ENCODE results near the gene EXOC3L1.

Gene EXOC3L1

DNA sequence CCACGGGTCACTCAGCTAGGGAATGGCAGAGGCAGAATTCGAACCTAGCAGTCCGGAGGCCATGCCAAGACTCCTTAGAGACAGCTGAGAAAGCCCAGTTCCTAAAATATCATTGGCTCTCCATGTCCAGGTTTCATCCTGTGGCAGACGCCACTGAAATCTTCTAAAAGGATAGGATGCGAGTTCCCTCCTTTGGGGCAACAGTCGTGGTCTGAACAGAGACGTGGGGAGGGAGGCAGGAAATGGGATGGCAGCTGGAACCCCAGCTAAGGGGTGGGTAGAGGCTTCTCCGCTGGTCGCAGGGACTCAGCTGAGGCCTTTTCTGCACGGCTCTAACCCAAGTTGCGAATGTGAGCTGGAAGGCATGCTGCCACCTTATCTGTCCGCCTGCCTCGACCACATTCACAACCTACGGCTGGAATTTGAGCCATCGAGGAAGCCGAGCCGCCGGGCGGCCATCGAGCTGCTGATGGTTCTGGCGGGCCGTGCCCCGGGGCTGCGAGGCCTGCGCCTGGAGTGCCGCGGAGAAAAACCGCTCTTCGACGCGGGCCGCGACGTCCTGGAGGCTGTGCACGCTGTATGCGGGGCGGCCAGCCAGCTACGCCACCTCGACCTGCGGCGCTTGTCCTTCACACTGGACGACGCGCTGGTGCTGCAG, 27.3 kb downstream of the EXOC3L1 start:
- no peak for DNase-seq (ENCODE audit: low read depth)

DNA sequence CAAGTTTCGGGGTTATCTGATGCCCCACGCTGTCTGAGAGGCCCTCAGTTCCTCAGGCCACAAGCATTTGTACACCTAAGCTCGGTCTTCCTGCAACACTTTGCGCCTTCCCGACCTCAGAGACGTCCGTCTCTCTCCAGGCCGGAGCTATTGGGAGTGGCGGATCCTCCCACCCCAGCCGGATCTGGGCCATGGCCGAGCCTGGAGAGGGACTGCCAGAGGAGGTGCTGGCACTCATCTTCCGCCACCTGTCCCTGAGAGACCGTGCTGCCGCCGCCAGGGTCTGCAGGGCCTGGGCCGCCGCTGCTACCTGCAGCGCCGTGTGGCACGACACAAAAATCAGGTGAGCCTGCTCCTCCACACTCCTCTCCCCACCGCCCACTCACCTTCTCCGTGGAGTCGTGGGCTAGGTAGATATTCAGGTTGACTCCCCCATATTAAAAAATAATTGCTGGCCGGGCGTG, 28.3 kb downstream of the EXOC3L1 start:
- DNase-seq (ENCODE audit: low read depth), result no peak

DNA sequence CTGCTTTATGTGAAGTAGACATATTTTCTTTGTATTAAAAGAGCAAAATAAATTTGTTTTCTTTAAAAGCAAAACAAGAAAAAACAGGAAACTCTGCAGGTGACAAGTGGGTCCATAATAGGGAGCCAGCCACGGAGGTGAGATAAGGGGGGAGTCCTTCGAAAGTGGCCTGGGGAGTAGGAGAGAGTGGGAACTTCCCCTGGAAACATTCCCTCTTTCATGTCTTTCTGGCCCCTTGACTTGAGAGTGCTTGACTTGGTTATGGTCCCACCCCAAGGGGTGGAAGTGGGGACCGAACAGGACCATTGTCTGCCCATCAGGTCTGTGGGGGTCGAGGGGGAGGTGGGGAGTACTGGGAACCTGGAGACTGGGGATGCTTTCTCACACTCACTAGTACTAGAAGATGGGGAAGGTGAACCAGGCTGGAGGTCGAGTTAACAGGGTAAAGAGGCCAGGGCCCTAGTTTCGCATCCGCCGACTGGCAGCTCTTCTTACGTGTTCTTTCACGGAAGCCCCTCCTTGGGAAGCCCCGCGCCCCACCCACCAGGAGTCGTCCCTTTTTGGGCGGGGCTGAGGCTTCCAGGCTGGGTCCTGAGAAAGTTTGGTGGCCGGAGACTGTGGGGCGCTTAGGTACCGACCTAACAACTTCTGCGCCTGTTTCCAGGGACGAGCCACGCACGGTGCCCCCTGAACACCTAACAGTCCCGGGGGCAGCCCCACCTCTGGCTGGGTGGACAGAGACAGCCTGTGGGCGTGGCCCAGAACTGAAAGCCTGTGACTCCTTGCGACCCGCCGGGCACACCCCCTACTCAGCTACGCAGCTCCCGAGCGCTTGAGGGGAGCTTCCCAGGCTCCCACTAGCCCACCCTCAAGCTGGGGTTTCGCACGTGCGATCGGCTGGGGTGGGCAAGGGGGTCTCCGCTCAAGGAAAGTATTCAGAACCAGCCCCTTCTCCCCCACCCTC, 31.0 kb downstream of the EXOC3L1 start:
- peak; percentile 67 for DNase-seq (ENCODE audit: low read depth)

DNA sequence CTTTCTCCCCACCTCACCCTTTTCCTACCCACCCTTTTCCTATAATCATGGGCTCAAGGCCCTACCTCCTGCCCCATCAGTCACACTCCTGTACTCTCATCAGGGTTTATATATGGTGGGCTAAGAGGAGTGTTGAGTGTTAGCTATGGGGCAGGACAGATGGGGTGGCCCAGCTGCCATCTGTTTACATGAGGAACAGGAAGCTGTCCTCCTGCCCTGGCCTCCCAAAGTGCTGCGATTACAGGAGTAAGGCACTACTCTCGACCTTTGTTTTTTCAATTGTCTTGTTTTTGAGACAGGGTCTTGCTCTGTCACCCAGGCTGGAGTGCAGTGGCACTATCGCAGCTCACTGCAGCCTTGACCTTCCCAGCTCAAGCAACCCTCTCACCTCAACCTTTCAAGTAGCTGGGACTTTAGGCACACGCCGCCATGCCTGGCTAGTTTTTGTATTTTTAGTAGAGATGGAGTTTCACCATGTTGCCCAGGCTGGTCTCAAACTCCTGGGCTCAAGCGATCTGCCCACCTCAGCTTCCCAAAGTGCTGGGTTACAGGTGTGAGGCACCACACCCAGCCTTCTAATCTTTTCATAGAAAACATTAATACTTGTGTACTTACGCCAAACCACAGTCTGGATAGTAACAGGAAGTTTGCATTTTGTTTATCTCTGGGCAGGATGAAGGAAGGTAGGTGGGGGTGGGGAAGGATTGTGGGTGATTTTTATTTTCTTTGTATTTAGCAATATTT, 31.9 kb downstream of the EXOC3L1 start:
- DNase-seq (ENCODE audit: low read depth), result no peak

DNA sequence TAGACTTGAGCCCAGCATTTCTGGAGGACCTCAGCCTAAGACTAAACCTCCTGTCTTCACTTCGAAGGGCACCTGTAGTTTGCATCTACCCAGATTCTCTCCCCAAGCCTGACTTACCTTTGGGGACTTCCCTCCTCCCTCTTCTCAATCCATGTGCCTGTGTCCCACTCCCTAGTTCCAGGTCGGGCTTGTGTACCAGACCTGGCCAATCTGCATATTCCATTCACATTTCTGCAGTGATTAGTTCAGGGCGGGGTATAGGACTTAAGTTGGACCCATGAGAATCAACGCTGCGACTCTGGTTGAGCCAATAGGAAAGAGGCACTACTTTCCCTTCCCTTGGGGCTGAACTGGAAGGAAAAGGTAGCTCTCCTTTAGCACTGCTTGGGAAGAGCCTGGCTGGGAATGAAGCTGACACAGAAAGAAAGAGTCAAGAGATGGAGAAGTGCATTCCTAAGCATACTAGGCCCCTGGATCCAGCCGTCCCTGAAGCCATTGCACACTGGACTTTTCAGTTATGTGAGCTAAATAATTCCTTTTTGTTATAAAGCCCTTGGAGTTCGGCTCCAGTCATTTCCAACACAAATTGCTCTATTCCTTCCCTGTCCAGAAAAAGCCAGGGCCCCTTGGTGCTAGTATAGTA, 32.7 kb downstream of the EXOC3L1 start:
- no peak for DNase-seq (ENCODE audit: low read depth)

DNA sequence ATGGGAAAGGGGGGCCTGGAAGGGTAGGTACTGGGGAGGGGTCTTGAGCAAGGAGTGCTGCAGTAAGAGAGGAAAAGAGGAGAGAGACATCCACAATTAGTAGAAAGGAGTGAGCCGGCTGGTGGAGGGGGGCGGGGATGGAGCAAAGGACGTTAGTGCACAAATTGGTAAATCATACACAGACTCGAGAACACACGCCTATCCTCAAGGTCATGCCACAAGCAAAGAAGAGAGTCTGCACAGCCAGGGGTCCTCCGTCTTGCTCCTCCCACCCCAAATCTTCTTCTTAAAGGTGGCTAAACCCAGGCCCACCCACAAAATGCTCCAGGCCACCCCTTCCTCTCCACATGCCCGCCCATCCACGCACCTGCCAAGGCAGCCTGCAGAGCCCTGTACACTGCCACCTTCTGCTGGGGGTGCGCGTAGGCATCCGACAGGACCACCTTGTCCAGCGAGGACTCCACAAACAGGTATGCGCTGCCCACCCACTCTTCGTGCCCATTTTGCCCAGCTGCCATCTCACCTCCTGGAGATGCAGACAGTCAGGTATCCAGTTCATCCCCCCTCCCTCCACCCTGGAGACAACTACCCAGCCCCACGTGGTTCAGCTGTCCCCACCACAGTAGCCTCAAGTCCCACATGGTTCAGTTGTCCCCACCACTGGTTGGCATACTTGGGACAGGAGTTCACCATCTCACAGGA, 33.6 kb downstream of the EXOC3L1 start:
- DNase-seq (ENCODE audit: low read depth), result no peak

DNA sequence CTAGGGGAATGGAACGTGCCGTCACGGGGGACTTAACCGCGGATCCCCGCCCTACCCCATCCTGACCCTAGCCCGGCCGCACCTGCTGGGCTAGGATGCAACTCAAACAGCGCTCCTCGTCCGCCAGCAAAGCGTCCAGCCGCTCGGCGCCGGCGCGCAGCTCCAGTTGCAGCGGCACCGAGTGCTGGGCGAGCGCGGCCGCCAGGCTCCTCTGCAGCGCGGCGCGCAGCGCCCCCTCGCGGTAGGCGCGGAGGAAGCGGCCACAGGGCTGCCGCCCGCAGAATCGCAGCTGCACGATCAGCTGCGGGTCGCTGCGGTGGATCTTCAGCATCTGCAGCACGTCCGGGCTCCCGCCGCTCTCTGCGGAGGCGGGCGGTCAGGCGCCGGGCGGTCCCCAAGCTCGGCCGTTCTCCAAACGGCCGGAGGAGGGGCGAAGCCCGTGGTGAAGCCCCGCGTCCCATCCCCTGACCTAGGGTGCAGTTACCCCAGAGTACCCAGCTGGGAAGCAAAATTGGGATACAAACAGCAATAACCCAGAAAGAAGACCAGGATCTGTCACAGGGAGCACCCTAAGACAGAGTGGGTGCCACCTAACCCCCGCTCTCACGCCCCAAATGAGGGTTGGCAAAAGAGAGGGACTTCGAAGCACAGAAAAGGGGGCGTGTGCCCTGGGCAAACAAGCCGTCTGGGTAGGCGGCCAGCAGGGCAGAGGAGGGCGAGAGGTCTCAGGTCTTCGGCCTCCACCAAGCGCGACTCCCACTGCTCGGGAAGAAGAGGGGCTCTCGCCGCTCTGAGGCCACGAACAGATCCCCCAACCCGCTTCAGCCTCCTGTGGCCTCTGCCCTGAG, 34.4 kb downstream of the EXOC3L1 start:
- peak; percentile 68 for DNase-seq (ENCODE audit: low read depth)

DNA sequence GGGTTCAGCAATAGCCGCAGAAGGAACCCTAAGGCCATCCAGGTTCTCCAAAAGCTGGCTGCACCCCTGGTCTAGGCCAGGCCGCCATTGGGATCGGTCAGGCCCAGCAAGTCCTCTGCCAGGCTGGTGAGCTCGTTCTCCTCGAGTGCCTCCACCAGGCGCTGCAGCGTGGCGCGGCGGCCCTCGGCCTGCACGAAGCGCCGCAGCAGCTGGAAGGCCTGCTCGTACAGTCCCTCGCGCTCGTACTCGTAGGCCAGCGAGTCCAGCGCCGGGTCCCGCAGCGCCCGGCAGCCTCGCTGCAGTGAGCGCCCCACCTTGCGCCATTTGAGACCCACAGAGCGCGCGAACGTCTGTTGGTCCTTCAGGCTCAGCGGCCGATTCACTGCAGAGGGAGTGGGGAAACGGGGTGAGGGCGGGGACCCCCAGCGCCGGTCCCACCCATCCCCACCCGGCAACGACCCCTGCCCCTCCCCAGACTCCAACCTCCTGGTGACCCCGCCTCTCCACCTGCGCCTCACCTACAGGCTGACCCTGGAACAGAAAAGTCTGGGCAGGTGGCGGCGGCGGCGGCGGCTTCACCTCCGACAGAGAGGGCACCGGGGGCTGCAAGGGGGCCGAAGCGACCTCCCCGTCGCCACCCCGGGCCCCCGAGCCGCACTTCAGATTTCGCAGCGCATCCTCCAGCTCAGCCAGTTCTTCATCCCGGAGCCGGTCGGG, 35.2 kb downstream of the EXOC3L1 start:
- no peak for DNase-seq (ENCODE audit: low read depth)

DNA sequence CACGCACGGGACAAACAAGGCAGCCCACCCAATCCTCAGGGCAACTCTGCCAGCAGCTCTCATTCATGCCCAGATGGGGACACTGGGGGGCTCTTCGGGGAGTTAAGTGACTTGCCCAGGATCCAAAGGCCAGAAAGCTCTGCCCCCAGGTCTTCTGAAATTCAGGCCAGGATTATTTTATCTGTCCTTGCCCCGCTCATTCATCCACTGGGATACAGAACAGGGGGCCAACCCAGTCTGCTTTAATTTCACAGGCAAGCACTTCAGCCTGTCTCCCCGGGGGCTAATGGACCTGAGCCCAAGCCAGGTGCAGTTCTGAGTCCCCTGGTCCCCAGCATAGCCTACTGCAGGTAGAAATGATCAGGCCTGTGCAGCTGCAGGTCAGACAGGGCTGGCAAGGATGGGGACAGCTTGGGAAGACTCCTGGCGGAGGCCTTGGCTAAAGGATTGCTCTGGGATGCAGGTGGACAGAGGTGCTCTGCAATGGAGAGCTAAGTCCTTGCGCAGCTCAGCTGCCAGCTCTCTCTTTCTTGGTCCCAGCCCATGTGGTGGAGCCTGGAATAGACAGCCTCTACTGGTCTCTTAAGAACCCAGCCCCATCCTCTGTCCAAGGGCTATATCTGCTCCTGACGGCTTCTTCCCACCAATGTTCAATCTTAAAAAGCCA, 38.4 kb downstream of the EXOC3L1 start:
- DNase-seq (ENCODE audit: low read depth), result no peak

DNA sequence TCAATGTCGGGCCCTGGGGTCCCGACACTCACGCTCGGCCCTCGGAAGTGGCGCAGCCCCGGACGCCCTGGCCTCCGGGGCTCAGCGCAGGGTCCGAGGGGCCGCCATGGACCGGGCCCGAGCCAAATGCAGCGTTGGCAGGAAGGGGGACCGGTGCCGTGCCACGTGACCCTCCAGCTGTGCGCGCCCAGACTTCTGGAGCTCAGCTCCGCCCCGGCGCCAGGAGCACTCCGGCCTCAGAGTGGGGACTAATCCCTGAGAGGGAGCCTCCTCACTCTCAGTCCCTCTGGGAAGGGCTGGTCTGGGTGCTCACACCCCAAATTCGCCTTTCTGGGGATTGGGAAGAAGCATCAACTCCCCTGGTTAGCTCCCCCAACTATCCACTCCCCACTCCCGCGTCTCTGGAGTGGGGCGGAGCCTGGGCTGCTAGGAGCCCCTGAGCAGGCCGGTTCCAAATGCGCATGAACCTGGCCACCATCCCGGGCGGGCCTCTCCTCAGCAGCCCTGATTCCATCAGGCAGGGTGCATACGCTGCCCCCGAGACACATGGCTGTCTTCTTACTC, 39.0 kb downstream of the EXOC3L1 start, which contains the start of gene B3GNT9:
TSS of gene B3GNT9 (minus strand) at position 166 of the 564 bp plus-strand sequence. CDS start 513 bp downstream, outside the sequence.
- no peak for DNase-seq (ENCODE audit: low read depth)

DNA sequence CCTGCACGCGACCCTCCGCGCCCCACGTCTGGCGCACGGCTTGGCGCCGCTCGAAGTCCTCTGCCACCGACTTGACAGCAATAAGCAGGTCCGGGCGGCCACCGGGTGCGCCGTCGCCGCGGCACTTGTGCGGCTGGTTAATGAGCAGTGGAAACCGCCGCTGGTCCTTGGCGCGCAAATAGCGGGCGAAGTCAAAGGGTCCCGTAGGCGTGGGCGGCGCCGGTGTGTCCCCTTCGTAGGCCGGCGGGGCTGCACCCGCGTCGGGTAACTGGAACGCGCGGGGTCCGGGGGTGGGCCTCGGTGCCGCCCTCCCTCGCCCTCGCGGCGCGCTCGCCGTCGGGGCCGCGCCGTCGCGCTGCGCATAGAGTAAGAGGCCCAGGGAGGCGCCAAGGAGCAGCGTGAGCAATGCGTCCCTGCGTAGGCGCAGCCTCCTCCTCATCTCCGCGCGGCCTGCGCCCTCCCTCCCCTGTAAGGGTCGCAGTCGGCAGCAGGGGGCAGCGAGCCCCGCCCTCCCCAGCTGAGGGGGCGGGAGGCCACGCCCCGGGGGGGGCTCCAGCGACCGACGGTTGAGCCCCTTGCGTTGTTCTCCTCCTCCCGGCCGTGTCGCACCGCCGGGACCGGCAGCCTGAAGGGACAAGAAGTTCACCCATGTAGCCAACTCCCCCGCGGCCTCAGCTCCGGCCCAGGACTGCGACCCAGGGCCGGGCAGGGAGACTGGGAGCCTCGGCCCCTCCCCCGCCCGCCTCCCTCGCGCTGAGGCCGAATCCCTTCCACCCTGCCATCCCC, 39.7 kb downstream of the EXOC3L1 start:
- no peak for DNase-seq (ENCODE audit: low read depth)

DNA sequence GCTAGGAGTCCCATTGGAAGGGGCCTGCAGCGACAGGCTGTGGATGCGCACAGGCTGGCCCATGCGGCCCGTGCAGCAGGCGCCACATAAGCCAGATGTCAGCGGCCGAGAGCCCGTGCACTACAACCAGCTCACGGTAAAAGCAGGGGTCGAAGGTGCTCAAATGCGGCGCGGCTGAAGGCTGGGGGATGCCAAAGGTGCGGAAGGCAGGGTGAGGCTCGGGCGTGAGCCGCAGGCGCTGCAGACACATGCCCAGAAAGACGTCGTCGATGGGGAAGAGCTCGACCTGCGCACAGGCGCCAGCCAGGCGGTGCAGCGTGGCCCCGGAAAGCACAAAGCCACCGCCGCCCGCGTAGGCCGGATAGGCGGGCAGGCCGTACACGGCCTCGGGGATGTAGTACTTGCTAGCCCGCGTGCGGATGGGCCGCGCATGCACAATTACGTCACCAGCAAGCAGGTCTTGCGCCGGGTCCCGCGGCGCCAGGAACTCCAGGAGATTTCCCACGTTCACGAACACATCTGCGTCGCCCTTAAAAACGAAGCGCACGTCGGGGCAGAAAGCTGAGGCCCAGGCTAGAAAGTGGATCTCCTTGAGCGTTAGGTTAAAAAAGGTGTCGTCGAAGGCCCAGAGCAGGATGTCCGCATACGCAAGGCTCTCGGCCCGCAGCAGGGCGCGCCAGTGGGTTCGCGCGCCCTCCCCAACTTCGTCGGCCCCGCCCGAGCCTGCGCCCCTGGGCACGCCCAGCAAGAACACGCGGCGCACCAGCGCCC, 40.5 kb downstream of the EXOC3L1 start:
- no peak for DNase-seq (ENCODE audit: low read depth)

DNA sequence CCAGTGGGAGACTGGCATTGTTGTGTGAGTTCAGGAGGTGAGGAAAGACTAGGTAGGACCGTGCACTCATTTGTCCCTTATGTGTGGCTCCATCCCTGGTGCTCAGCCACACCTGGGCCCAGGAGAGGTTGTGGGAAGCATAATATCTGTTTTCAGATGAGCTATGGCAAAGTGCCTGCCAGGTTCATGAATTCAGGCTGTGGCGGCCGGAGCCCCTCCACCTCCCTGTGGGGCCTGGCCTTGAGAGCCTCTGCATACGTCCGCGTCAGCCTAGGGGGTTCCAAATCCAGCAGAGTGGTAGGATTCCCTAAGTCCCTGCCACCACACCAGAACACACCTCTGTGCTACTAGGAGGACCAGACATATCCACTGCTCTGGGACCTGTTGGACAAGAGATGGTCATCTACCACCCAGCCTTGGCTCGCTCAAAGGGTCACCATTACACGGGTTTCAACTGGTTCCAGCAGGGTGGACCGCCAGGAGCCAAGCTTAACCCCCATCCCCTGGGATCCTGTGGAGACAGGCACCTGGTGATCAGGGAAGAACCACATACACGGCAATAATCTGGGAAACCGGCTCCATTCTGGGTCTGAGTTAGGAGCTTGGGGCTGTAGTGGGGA, 41.2 kb downstream of the EXOC3L1 start:
- DNase-seq (ENCODE audit: low read depth), result no peak

DNA sequence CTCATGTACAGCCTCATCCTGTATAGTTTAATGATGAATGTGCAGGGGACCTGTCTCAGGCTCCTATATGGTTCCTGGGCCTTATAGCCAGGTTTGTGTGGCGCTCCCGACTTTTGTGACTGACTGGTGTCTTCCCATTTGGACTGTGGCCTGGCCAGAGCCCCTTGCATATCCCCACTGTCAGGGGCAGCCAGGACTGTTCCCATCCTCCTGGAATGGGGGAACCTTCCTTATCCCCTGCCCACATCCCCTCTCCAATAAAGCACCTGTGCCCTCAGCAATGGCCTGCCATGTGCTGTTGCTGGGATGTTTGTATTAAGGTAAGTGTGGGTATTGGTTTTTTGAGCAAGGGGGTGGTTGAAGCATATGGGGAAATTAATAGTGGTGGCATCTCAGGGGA, 41.7 kb downstream of the EXOC3L1 start:
- no peak for DNase-seq (ENCODE audit: low read depth)

DNA sequence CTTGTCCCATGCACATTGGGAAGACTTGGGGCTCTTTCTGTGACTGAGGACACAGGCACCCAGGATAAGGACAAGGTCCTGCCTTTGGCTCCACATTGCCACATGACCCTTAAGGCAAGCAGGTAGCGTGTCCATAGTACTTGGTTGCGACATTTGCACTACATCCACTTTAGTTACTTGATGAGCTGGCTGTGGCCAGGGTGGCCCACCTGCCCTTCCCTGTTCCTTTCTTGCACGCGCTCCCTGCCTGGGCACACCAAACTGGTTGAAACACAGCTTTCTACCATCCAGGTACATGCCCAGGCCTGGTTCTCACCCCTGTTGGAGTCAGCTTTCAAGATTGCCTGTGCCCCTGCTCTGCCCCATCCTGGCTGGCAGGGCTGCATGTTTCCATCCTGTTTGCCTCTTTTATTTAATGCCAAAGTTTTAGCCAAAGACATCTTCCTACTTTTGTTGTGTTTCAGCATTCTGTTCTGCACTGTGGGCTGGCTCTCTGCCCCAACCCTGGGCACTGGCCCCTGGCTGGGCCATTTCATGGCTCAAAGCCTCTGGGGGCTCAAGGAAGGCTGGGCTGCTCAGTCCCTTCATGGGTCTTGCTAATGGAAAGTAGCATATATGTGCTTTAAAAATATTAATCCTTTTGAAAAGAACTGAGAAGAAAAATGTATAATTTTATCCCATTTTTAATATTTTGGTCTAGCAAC, 42.3 kb downstream of the EXOC3L1 start:
- no peak for DNase-seq (ENCODE audit: low read depth)
